WERI-Rb-1 (cell line): ENCODE results near the gene TMEM30B.

Source experiments
- DNase-seq: peaks from one replicate; pipeline ENCODE4 v3.0.0-alpha.2; 2020
- H3K27ac ChIP-seq: fragments of 250-450 bp; sonication (Bioruptor Pico); 2 replicates; pipeline ENCODE4 v1.5.1; 2020; ENCODE audit warnings: mild to moderate bottlenecking, moderate library complexity
- H3K27me3 ChIP-seq: fragments of 250-450 bp; sonication (Bioruptor Pico); 2 replicates; pipeline ENCODE4 v1.5.1; 2021; ENCODE audit warnings: mild to moderate bottlenecking, low read depth, moderate library complexity; ENCODE audit not compliant: insufficient read depth, severe bottlenecking
- H3K36me3 ChIP-seq: fragments of 250-450 bp; sonication (Bioruptor Pico); 2 replicates; pipeline ENCODE4 v1.5.1; 2020; ENCODE audit warnings: mild to moderate bottlenecking, moderate library complexity
- H3K4me3 ChIP-seq: 2 replicates; pipeline ENCODE4 v1.5.1; 2011; ENCODE audit warnings: low read depth, mild to moderate bottlenecking, control low read depth, low read length
- H3K9me3 ChIP-seq: fragments of 250-450 bp; sonication (Bioruptor Pico); 2 replicates; pipeline ENCODE4 v1.5.1; 2021; ENCODE audit warnings: mild to moderate bottlenecking, moderate library complexity; ENCODE audit not compliant: severe bottlenecking
- CTCF ChIP-seq: IDR thresholded peaks from 2 replicates; pipeline ENCODE4 v1.5.1; 2011; ENCODE audit warnings: low read depth, mild to moderate bottlenecking, control low read depth, inconsistent platforms, low read length

TMEM30B gene

DNA sequence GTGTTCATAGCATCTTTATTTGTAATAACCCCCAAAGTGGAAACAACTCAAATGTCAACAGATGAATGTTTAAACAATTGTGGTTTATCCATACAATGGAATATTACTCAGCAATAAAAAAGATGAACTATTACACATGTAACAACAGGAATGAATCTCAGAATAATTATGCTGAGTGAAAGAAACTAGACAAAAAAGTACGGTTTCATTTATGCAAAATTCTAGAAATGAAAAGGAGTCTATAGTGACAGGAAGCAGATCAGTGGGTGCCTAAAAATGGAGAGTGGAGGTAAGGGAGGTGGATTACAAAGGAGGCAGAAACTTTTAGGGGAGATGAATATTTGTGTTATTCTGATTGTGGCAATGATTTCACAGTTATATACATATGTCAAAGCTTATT, 45.0 kb upstream of the TMEM30B start:
- Histone ChIP-seq H3K9me3 (no peaks in the 10 kb centered on the region), H3K4me3 (no peak overlapping the region), H3K36me3 (no peaks in the 10 kb centered on the region), H3K27me3 (no peaks in the 10 kb centered on the region), H3K27ac (no peak overlapping the region)
- no peak for DNase-seq
- TF ChIP-seq CTCF = no peak

DNA sequence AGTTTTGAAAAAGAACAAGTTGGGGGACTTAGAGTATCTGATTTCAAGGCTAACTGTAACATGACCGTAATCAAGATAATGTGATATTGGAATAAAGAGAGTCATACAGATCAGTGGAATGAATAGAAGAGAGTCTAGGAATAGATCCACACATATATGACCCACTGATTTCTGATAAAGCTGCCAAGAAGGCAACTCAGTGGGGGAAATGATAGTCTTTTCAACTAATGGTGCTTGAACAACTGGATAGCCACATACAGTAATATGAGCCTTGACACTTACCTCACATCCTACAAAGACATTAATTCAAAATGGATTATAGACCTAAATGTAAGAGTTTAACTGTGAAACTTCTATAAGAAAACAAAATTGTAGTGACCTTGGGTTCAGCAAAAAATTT, 44.0 kb upstream of the TMEM30B start:
- TF ChIP-seq CTCF = no peak
- no peak overlapping the region for H3K4me3 ChIP-seq
- H3K27me3 ChIP-seq = no peaks in the 10 kb centered on the region
- peaks cover 3% of the 10 kb centered on the region for H3K9me3 ChIP-seq
- no peak overlapping the region for H3K27ac ChIP-seq
- DNase-seq = no peak
- no peaks in the 10 kb centered on the region for H3K36me3 ChIP-seq

- H3K9me3 ChIP-seq = peaks cover 5% of the 10 kb centered on the region
- H3K36me3 ChIP-seq = no peaks in the 10 kb centered on the region
- H3K4me3 ChIP-seq = no peak overlapping the region
- H3K27ac ChIP-seq = no peak overlapping the region
- no peaks in the 10 kb centered on the region for H3K27me3 ChIP-seq
- no peak for DNase-seq
- no peak for TF ChIP-seq CTCF
Observed at GRCh38 chr14:61323970-61324369, 42.8 kb upstream of the TMEM30B start.

DNA sequence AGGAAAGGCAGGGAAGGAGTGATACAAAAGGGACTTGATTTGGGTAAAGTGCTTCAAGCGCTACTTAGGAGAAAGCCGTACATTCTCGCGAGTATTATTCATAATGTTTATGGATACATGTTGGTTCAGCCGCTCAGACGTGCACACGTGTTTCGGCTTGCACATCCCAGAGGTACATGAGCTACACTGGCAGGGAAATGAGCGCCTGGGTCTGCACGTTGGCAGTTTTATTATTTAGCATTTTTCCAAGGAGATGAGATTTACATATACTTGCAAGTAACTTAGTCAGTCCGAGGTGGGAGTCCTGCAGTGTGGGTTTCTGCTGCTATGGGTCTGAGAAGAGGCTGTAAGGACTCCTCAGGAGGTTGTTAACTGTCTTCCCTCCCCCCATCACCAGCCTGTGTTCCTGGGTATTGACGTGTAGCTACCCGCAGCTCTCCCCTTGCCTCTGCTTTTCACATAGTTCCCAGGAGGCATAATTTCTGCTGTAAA, 41.7 kb upstream of the TMEM30B start:
- no peak for TF ChIP-seq CTCF
- Histone ChIP-seq H3K27me3 (no peaks in the 10 kb centered on the region), H3K27ac (no peak overlapping the region), H3K4me3 (no peak overlapping the region), H3K9me3 (peaks cover 5% of the 10 kb centered on the region), H3K36me3 (no peaks in the 10 kb centered on the region)
- no peak for DNase-seq

DNA sequence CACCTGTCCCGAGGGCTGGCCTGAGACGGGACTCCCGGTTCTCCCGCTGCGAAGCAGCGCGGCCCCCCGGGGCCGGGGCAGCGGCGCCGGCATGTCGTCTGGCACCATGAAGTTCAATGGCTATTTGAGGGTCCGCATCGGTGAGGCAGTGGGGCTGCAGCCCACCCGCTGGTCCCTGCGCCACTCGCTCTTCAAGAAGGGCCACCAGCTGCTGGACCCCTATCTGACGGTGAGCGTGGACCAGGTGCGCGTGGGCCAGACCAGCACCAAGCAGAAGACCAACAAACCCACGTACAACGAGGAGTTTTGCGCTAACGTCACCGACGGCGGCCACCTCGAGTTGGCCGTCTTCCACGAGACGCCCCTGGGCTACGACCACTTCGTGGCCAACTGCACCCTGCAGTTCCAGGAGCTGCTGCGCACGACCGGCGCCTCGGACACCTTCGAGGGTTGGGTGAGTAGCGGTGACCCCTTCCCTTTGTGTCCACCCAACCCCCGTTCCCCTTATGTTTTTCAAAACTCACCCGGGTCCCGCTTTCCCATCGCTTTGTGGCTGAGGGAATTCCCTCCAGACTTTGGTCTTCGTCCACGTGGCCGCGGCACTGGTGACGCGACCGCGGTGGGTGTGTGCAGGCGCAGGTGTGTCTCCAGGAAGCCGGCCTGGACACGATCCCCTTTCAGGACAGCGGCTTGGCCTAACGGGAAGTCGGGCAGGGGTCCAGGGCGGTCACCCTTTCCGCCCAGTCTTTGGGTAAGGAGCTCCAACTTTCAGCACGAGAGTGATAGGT, 41.1 kb upstream of the TMEM30B start:
- Histone ChIP-seq H3K27me3 (no peaks in the 10 kb centered on the region), H3K36me3 (no peaks in the 10 kb centered on the region), H3K9me3 (peaks cover 5% of the 10 kb centered on the region), H3K4me3 (peak overlapping the region; percentile 64), H3K27ac (no peak overlapping the region)
- no peak for TF ChIP-seq CTCF
- no peak for DNase-seq
